ENCODE results near the gene SLC16A2. TPM values are rescaled to one million over a fixed set of nuclear protein-coding genes. Genes with fewer than 3 reads are reported as not detected.

The SLC16A2 gene
- polyA plus RNA-seq, 1 of the 3 experiments (the other 2 are of a cell fraction), result 10.9 TPM

- CTCF ChIA-PET, result interaction anchor here (1.3 to 1.6 kb wide), 2 partner anchors 17 to 35 kb away, joined by 3 read pairs; no protein-coding TSS in a partner anchor
- H3K9me2 ChIP-seq, result no peaks in the 10 kb centered on the region
- no peak overlapping the region for H3K27ac ChIP-seq (ENCODE audit: low read depth in 2 of 2, low read length in 1 of 2)
- no peak overlapping the region for H3K4me3 ChIP-seq (ENCODE audit: low read depth in 2 of 2, low read length in 1 of 2)
- no peaks in the 10 kb centered on the region for H3F3A ChIP-seq (replicated peaks; ENCODE audit: insufficient read depth)
- H4K20me1 ChIP-seq (ENCODE audit: insufficient read depth), result no peaks in the 10 kb centered on the region
- H3K9me3 ChIP-seq, result no peaks in the 10 kb centered on the region
- DNase-seq, result no peak
- H3K4me2 ChIP-seq, result no peak overlapping the region
- WGBS (ENCODE audit: low lambda C conversion rate), result 26% methylated on average over 2 of the region's 2 CpGs
- no peaks in the 10 kb centered on the region for H3K4me1 ChIP-seq (ENCODE audit: control insufficient read depth in 1 of 2, insufficient read depth in 2 of 2, low read depth in 1 of 2, low read length in 1 of 2)
- no peaks in the 10 kb centered on the region for H3K27me3 ChIP-seq (ENCODE audit: insufficient read depth)
- no peaks in the 10 kb centered on the region for H3K79me2 ChIP-seq (ENCODE audit: insufficient read depth)
- POLR2A ChIA-PET, result no interaction called here
- H3K9ac ChIP-seq, result no peak overlapping the region
- H2AFZ ChIP-seq (ENCODE audit: low read depth), result no peak overlapping the region
- no peaks in the 10 kb centered on the region for H3K36me3 ChIP-seq (replicated peaks in 1 of 2; ENCODE audit: control insufficient read depth in 1 of 2, insufficient read depth in 2 of 2, low read length in 1 of 2)
- TF ChIP-seq, protein P1, sequence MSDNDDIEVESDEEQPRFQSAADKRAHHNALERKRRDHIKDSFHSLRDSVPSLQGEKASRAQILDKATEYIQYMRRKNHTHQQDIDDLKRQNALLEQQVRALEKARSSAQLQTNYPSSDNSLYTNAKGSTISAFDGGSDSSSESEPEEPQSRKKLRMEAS (IDR thresholded peaks at IDR 0.05; ENCODE audit: low read depth), result no peak
- no peak for TF ChIP-seq RAD21 (IDR thresholded peaks at IDR 0.05; ENCODE audit: low read length)
- no peak for TF ChIP-seq SMC3 (IDR thresholded peaks at IDR 0.05; ENCODE audit: low read depth, low read length)
- no peak for TF ChIP-seq ELF1 (IDR thresholded peaks at IDR 0.05)
- no peak for TF ChIP-seq FOSL2 (IDR thresholded peaks at IDR 0.05; ENCODE audit: borderline replicate concordance, low read depth)
- TF ChIP-seq GABPA (IDR thresholded peaks at IDR 0.05; ENCODE audit: low read depth), result no peak
Observed at GRCh38 chrX:74500067-74500466, 78.8 kb downstream of the SLC16A2 start.

GRCh38 chrX:74500555-74500954 is 79.3 kb downstream of the SLC16A2 start:
- no peak overlapping the region for H3K9ac ChIP-seq
- no peaks in the 10 kb centered on the region for H3K4me1 ChIP-seq (ENCODE audit: control insufficient read depth in 1 of 2, insufficient read depth in 2 of 2, low read depth in 1 of 2, low read length in 1 of 2)
- no peak overlapping the region for H2AFZ ChIP-seq (ENCODE audit: low read depth)
- H3F3A ChIP-seq (replicated peaks; ENCODE audit: insufficient read depth), result no peaks in the 10 kb centered on the region
- H3K79me2 ChIP-seq (ENCODE audit: insufficient read depth), result no peaks in the 10 kb centered on the region
- H3K4me2 ChIP-seq, result no peak overlapping the region
- H3K9me2 ChIP-seq, result no peaks in the 10 kb centered on the region
- ChIA-PET CTCF (interaction anchor here (1.3 to 1.6 kb wide), 2 partner anchors 17 to 35 kb away, joined by 3 read pairs; no protein-coding TSS in a partner anchor), POLR2A (no interaction called here)
- no peaks in the 10 kb centered on the region for H3K9me3 ChIP-seq
- no peaks in the 10 kb centered on the region for H3K27me3 ChIP-seq (ENCODE audit: insufficient read depth)
- no peaks in the 10 kb centered on the region for H4K20me1 ChIP-seq (ENCODE audit: insufficient read depth)
- 58% methylated on average over 4 of the region's 4 CpGs for WGBS (ENCODE audit: low lambda C conversion rate)
- DNase-seq, result no peak
- H3K27ac ChIP-seq (ENCODE audit: low read depth in 2 of 2, low read length in 1 of 2), result no peak overlapping the region
- no peak overlapping the region for H3K4me3 ChIP-seq (ENCODE audit: low read depth in 2 of 2, low read length in 1 of 2)
- no peaks in the 10 kb centered on the region for H3K36me3 ChIP-seq (replicated peaks in 1 of 2; ENCODE audit: control insufficient read depth in 1 of 2, insufficient read depth in 2 of 2, low read length in 1 of 2)
- TF ChIP-seq MEF2A (IDR thresholded peaks at IDR 0.05; ENCODE audit: borderline replicate concordance, low read depth) (no peak), NRF1 (IDR thresholded peaks at IDR 0.05; ENCODE audit: low read depth, low read length) (no peak), RAD21 (IDR thresholded peaks at IDR 0.05; ENCODE audit: low read length) (no peak), TAF1 (IDR thresholded peaks at IDR 0.05; ENCODE audit: borderline replicate concordance, low read depth, low read length) (no peak), FOXM1 (IDR thresholded peaks at IDR 0.05; ENCODE audit: low read depth) (no peak), GATA2 (CRISPR knock-in tag; IDR thresholded peaks at IDR 0.05) (no peak), CTCF (IDR thresholded peaks at IDR 0.05) (no peak), RCOR1 (IDR thresholded peaks at IDR 0.05; ENCODE audit: low read length) (no peak), IRF3 (IDR thresholded peaks at IDR 0.05; ENCODE audit: low read depth, low read length) (no peak), ELF1 (IDR thresholded peaks at IDR 0.05) (no peak), TEAD4 (IDR thresholded peaks at IDR 0.05; ENCODE audit: borderline replicate concordance, insufficient read depth) (no peak), GABPA (IDR thresholded peaks at IDR 0.05; ENCODE audit: low read depth) (no peak), CHD2 (IDR thresholded peaks at IDR 0.05; ENCODE audit: low read length, partially characterized antibody) (no peak), JUND (IDR thresholded peaks at IDR 0.05) (no peak), YY1 (IDR thresholded peaks at IDR 0.05; ENCODE audit: low read depth) (no peak), REST (IDR thresholded peaks at IDR 0.05; ENCODE audit: low read depth, low read length) (no peak)
- TF ChIP-seq, protein P2, sequence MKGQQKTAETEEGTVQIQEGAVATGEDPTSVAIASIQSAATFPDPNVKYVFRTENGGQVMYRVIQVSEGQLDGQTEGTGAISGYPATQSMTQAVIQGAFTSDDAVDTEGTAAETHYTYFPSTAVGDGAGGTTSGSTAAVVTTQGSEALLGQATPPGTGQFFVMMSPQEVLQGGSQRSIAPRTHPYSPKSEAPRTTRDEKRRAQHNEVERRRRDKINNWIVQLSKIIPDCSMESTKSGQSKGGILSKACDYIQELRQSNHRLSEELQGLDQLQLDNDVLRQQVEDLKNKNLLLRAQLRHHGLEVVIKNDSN (IDR thresholded peaks at IDR 0.05; ENCODE audit: borderline replicate concordance, low read depth), result no peak
- TF ChIP-seq, protein P1 (IDR thresholded peaks at IDR 0.05; ENCODE audit: low read depth), result no peak
